NCI-H146 (cell line): ENCODE results near the gene MAN1C1.
A peak's percentile ranks its signal among the peaks of the same experiment; 100 is the strongest.

Experiments
- DNase-seq: peaks from one replicate; lab custom pipeline; 2025; lab: John Stamatoyannopoulos, UW

The MAN1C1 gene

DNA sequence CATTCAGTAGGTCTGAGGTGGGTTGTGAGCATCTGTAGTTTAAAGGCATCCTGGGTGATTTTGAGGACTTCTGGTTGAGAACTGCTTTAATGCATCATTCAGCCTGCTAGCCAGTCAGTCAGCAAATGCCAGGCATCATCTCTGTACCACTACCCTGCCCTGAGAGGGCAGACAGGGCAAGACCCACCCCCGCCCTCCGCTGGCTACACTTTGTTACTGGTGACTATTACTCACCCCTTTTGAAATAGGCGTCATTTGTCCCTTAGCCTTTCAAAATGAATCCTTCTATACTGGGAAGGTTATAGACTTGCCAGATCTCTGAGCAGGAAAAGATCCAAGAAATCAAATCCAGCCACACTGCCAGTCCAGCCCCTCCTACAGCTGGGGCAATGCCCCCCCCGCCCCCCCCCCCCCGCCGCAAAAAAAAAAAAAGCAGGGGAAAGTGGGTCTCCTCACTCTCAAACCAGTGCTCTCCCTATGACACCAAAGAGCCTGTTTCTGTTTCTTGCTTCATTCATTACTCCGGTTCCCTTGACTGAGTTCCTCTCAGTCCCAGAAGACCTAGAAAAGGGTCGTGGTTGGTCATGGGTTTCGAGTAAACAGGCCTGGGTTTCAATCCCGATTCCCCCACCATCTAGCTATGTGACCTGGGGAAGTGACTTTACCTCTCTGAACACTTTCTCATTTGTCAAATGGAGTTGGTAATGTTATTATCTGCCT lies 187.8 kb downstream of the MAN1C1 start:
- no peak for DNase-seq

DNA sequence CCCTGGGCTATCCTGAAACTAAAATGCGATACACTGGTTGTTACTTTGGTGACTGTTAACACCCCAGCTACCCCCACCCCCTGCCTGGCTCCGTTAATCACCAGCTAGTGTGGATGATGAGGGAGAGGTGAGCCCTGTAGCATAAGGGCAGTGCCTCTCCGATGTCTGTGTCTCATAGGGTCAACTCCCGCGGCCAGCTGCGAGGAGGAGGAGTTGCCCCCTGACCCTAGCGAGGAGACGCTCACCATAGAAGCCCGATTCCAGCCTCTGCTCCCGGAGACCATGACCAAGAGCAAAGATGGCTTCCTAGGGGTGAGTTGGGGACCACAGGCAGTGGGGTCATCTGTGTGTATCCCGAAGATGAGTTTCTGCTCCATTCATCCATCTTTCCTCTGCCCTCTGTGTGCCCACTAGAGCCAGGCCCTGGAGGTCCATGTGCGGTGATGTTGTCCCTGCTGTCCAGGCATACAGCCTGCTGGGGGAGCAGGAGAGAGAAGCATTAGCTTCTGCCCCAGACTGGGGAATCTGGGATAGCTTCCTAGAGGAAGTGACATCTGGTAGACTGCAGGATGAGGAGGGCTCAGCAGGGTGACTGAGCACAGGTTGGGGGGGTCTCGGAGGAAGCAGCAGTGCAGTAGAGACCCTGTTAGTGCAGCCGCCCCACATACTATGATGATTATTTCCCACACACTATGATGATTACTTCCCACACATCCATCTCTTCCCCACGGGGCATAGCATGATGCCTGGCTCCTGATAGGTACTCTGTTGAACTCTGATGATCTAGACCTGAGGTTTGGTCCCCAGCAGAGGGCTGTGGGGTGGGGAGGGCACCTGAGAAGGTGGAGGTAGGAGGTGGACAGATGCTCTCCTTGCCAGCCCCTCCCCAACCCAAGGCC lies 188.6 kb downstream of the MAN1C1 start:
- no peak for DNase-seq

DNA sequence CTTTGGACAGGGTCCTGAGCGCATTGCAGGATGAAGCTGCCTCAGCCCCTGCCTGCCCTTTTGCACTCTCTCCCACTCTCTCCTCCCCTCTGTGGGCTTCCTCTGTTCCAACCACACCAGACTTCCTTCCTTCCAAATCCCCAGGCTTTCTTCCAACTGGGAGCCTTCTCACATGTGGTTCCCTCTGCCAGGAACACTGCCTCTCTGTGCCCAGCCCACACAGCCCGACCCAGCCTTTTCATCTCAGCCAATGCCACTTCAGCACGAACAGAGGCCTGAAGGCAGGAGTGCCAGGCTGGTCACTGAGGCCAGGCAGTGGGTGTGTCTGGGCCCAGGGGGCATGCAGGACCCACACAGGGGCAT lies 189.3 kb downstream of the MAN1C1 start:
- DNase-seq, result no peak

DNA sequence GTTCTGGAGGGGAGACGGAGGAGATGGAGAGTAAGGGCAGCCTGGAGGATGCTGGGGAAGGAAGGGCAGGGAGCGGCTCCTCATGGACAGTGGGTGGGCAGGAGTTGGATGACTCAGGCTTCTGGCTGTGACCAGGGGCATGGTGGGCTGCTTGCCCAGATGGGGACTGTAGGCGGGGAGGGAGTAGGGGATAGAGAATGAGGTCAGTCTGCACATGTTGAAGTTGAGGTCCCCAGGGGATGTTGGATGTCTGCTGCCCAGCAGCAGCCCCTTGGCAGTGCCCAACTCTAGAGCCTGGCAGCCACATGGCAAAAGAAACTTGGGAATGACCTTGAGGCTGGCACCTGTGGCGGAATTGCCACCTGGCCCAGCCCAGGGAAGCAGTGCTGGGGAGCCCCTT lies 189.8 kb downstream of the MAN1C1 start:
- DNase-seq, result no peak

DNA sequence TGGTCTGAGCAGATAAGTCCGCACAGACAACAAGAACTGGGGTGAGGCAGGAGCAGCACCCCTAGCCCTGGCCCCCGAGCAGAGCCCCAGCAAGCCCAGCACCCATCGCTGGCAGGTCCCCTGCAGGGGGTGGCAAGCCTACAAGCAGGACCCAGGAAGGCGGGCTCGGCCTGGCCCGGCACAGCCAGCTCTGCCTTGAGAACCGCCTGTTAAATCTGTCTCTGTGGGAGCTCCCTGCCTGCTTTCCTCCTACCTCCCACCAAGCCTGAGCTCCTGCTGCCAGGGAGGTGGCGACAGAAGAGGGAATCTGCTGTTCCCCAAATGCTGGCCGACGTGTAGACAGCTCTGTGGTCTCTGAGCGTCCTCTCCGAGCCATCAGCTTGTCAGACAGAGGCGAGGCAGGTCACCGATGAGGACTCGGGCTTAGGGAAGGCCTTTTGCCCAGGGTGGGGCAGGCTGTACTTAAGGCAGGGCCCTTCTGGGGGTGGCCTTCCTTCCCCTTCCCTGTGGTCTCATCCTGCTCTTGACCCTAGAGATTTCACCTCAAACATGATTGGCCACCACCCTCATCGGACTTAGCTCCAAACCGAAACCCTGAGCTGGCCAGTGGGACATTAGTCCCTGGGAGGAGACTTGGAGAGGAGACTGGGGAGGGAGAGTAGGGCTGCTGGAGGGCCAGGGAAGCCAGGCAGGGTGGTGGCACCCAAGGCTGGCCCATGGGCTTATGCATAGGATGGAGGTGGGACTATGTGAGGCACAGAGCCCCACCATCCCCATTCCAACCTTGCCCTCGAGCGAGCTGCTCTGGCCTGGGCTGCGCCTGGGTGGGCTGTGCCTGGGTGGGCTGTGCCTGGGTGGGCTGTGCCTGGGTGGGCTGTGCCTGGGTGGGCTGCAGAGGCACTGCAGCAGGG lies 191.1 kb downstream of the MAN1C1 start:
- DNase-seq, result no peak

DNA sequence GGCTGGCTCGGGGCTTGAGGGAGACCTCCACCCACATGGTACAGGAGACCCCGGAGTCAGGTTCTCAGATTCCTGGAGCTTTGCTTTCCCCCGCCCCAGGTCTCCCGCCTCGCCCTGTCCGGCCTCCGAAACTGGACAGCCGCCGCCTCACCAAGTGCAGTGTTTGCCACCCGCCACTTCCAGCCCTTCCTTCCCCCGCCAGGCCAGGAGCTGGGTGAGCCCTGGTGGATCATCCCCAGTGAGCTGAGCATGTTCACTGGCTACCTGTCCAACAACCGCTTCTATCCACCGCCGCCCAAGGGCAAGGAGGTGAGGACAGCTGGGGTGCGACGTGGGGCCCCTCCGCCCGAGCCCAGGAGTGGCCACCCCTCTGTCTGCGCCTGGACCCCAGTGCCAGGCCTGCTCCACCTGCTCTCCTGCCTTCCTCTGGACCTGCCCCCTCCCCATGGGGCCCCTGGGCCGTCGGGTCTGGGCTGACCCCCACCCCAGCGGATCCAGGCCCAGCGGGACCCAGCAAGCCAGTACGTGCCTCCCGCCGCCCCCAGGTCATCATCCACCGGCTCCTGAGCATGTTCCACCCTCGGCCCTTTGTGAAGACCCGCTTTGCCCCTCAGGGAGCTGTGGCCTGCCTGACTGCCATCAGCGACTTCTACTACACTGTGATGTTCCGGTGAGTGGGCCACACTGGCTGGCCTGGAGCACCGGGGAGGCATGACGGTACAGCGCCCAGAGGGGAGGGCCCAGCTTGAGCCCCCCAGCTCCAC lies 192.1 kb downstream of the MAN1C1 start:
- no peak for DNase-seq

DNA sequence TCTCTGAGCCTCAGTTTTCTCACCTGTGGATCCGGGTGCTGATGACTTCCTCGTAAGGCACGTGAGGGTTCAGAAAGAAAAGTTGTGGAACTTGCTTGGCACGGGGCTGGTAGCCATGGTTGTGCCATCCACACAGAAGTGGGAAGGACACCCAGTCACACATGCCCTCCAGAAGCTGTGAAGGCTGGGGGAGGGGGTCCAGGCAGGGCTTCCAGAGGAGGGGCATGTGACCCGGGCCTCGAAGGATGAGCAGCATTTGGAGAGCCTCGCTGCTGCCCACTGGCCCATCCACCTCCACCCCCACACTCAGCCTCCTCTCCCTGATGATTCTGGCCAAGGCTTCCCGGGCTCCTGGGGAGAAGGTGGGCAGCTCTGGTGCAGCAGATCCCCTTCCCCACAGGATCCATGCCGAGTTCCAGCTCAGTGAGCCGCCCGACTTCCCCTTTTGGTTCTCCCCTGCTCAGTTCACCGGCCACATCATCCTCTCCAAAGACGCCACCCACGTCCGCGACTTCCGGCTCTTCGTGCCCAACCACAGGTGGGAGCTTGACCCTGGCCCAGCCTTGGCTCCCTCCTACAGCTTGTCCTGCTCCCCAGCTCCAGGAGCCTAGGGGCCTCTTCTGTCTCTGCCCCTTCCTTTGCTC lies 192.8 kb downstream of the MAN1C1 start:
- DNase-seq, result no peak

DNA sequence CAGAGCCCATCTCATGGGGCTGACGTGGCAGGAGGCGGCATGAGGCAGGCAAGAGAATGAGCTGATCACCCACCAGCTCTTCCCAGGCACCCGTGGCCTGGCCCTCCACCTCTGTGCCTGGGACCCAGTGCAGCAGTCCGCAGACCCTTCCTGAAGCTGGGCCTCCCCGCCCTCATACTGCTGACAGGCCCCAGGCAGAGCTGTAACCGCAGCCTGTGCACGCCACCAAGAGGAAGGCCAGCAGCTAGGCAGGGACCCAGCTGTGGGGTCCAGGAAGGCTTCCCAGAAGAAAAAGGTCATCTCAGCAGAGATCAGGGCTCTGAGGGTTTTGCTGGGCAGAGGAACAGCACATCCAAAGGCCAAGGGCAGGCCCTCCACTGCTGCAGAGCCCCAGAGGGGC lies 193.3 kb downstream of the MAN1C1 start:
- no peak for DNase-seq

DNA sequence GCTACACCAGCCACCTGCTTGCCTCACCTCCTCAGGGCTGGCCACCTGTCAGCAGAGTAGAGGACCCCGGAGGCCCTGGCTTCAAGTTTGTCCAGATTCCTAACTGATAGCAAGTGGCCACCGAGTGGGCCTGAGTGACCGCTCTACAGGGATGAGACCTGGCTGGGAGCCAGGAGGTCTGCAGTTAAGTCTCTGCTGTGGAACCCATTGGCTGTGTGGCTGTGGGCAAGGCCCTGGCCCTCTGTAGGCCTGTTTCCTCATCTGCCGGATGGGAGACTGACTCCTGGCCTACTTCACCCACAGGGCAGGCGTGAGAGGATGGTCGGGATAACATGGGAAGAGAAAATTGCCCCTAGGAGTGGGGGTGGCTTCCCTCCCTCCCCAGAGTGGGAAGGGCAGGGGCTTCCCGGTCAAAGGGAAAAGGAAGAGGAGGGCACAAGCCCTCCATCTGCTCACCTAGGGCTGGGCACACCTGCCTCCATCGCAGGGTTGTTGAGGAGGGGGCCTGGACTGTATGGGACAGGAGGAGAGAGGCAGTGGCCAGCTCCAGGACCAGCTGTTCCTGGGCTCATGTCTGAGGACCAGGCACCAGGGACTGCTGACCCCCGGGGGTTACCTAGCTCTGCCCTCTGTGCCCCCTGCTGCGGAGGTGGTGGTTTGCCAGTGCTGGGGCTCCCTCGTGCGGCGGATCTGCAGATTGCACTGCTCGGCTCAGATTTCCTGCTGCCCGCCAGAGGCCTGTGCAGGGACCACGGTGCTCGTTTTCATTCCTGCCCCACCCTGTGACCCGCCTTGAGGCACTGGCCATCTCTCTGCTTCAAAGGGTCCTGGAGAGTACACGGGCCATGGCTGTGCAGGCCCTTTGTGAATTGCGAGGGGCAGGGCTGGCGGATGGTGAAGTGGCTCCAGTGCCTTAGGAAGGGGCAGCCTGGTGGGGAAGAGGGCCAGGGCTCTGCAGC lies 194.0 kb downstream of the MAN1C1 start:
- DNase-seq, result peak; percentile 52

DNA sequence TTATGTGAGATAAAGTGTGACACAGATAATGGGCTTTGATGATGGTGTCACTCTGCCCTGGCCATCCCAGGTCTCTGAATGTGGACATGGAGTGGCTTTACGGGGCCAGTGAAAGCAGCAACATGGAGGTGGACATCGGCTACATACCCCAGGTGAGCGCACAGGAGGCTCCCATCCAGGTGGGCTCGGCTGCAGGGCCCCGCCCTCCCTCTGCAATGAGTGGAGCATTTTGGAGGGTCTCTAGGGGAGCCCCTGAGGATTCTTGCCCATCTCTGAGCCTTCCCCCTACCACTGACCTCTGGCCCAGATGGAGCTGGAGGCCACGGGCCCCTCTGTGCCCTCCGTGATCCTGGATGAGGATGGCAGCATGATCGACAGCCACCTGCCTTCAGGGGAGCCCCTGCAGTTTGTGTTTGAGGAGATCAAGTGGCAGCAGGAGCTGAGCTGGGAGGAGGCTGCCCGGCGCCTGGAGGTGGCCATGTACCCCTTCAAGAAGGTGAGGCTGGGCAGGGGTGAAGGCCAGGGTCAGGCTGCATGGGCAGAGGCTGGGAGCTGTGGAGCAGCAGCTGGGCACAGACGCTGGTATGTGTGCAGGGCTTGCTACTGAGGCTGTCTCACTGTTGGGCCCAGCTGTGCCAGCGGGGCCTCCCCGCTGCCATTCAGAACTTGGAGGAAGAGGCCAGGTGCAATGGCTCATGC lies 194.9 kb downstream of the MAN1C1 start:
- DNase-seq, result no peak

DNA sequence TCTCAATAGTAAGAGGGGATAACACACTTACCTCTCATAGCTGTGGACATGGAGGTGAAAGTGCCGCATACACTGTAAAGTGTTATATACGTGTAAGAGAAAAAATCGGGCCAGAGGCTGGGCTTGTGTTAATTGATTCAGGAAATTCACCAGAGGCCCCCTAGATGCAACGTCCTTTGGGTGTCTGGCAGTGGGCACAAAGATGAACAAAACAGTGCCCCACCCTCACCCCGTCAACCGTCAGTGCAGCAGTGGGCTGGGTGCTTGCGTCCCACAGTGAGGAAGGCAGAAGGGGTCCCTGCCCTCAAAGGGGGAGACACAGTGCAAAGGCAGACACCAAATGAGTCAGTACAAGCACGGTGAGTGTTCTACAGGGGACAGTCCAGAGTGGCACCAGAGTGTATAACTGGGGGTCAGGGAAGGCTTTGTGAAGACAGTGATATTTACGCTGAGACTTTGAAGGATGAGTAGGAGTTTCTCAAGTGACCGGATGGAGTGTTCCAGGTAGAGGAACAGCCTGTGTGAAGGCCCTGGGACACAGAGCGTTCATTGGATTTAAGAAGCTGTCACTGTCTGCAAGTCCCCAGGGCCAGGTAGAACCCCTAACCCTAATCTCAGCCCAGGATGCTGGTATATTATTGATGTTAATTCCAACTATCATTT lies 196.6 kb downstream of the MAN1C1 start:
- no peak for DNase-seq

DNA sequence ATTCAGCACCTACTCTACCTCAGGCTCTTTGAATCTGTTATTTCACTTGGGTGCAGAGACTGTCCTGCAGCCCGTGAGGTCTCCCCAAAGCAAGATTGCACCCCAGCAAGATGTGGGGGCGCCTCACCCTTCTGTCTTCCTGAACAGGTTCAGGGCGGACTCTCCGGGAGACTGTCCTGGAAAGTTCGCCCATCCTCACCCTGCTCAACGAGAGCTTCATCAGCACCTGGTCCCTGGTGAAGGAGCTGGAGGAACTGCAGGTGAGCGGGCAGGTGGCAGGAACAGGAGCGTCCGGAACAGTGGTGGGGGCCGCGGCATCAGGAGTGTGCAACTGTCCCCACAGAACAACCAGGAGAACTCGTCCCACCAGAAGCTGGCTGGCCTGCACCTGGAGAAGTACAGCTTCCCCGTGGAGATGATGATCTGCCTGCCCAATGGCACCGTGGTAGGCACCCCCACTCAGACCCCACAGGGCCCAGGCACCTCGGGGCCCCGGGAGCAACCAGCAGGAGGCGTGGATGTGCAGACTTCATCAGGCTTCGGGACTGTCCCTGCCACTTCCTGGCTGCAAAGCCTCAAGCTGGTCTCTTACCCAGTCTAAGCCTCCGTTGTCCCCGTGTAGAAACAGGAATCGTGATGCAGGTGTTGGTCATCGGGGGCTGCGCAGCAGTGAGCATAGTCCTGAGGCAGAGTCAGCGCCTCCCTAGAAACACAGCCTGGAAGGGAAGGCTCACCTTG lies 197.3 kb downstream of the MAN1C1 start:
- no peak for DNase-seq

DNA sequence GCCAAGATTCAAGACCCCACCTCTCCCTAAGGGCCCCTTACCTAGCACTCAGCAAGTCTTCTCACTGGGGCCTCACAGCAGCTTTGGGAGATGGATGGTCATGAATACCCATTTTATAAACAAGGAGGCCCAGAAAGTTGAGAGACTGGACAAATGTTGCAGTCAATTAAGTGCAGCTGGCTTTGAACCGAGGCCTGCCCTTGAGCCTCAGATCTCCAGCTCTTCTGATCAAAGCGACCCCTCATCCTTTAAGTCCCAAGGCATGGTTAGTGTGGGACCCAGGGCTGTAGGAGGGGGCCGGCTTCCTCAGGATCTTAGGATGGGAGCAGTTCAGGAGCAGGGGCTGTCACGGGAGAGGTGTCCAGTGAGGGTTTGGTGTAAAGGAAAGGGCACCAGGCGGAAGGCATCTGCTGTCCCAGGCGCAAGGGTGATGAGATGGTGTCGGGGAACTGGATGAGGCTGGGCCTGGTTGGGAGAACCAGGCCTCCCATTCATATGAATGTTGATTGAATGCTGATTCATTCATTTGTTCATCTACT lies 198.0 kb downstream of the MAN1C1 start:
- DNase-seq, result no peak

DNA sequence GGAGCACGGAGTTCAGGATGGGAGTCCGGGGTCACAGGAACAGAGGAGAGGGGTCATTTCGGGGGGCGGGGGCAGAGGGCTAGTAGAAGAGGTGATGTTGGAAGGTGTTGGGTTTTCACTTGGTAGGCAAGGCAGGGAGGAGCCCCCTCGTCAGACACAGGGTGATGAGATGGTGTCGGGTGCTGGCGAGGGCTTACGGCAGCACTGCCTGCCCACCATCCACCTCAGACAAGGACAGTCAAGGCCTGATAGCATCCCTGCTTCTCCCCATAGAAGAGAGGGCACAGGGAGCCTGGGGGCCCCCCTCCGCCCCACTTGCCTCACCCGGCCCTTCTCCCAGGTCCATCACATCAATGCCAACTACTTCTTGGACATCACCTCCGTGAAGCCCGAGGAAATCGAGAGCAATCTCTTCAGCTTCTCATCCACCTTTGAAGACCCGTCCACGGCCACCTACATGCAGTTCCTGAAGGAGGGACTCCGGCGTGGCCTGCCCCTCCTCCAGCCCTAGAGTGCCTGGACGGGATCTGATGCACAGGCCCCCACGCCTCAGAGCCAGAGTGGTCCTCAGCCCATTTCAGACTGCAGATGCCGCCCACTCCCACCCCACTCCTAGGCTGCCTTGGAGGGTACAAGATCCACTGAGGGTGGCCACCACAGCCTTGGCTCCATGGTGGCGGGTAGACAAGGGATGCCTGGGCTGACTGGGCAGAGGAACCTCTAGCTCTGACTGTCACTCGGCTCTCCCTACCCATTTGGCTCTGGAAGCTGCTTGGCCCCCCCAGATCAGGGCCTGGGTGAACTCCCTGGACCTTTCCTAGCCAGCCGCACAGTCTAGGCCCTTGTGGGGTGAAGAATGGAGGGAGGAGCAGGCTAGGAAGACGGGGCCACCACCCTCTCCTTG lies 198.9 kb downstream of the MAN1C1 start:
- DNase-seq, result no peak

DNA sequence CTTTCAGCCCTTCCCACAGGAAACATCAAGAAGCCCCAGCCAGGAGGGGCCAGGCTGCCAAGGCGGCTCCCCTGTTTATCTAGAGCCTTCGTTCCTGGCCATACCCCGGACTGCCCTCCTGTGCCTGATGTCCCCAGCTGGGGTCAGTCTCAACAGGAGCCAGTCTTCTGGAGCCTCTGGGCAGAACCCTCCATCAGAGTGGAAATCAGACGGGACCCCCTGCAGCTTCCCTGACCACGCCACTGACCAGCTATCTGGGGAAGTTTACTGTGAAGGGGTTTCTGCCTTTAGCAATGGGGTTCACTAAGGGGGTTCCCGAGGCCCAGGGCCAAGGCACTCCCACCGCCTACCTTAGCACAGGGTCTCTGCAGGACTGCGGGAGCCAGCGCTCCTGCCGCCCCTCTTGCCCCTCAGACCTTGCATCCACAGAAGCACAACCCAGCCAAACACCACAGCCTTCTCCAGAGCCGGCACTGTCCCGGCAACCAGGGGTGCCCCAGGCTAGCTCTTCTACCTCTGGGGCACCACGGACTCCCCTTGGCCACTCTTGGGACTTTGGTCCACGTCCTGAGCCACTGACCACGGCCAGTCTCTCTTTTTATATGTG lies 199.6 kb downstream of the MAN1C1 start:
- no peak for DNase-seq

DNA sequence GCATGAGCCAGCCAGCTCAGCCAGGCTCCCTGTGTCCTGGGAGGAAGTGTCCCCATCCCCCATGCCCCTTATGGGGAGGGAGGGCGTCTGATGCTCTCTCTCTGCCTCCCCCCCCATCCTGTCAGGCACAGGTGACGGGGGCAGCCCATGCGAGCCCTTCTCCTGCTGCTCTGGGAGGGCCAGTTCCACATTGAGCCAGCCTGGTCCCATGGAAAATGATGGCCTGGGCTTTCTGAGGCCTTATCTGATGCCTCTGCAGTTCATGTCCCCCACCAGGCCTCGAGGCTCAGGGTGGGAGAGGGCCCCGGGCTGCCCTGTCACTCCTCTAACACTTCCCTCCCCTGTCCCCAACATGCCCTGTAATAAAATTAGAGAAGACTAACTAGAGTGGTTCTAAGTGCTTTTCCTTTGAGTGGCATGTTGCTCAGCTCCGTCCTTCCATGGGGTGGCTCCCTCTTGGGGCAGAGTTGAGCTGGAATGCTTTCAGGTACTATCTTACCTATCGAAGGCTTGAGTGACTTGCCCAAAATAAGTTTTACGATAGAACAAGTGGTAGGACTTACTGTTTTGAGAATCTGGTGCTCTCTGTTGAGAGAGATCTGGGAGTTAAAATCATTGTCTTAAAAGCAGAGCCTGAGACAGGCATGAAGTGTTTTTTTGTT lies 201.4 kb downstream of the MAN1C1 start:
- DNase-seq, result no peak
